ENCODE measurements around the gene POLR3E.
"Not testable (repeated sequence)": the region's sequence is repeated elsewhere in the genome, so short reads cannot be mapped to it uniquely, and the experiment has no call there.

Gene POLR3E

DNA sequence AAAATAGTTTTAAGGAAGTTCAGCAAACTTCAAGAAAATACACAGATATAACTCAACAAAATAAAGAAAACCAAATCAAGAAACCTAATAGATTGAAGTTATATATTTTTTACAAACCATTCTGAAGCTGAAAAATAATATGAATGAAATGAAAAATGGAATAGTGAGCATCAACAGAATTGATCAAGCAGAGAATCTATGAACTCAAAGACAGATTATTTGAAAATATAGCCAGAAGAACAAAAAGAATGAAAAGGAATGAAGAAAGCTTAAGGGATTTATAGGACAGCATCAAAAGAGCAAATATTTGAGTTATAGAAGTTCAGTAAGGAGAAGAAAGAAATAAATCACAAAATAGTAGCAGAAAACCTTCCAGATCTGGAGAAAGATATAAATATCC lies 39.4 kb downstream of the POLR3E start:
- no peak for DNase-seq (ENCODE audit: low read depth)

- DNase-seq (ENCODE audit: low read depth) = no peak
Measured at GRCh38 chr16:22337045-22337444, 39.8 kb downstream of the POLR3E start.

GRCh38 chr16:22337849-22338635 lies 40.8 kb downstream of the POLR3E start:
- no peak for DNase-seq (ENCODE audit: low read depth)

- DNase-seq (ENCODE audit: low read depth) = no peak
Measured at GRCh38 chr16:22340945-22341344, 43.7 kb downstream of the POLR3E start.

DNA sequence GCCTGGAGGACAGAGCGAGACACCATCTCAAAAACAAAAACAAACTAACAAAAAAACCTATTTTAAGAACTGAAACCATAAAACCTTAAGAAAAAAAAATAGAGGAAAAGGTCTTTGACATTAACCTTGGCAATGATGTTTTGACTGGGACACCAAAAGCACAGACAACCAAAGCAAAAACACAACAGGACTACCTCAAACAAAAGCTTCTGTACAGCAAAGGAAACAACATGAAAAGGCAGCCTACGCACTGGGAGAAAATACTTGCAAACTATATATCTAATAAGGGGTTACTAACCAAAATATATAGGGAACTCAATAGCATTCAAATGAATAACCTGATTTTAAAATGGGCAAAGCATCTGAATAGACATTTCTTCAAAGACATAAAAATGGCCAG lies 44.9 kb downstream of the POLR3E start:
- DNase-seq (ENCODE audit: low read depth) = no peak

DNA sequence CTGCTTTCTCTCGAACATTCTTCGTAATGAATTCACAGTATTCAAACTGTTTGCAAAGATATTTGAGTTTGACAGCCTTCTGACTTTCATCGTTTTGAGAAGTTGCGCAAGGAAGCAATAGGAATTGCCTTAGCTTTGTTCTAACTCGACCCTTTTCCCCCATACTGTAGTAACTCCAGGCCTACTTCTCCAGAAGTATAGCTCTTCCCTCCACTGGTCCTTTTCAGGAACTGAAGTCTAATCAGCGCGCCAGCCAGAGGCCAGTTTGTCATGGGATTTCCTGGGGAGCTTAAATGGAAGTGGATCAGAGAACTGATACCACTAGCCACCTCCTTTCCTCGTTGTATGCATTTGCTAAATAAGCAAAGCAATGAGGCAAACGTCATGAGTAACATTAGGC lies 49.3 kb downstream of the POLR3E start:
- no peak for DNase-seq (ENCODE audit: low read depth)

GRCh38 chr16:22347100-22347820 lies 50.1 kb downstream of the POLR3E start:
- DNase-seq (ENCODE audit: low read depth) = no peak

DNA sequence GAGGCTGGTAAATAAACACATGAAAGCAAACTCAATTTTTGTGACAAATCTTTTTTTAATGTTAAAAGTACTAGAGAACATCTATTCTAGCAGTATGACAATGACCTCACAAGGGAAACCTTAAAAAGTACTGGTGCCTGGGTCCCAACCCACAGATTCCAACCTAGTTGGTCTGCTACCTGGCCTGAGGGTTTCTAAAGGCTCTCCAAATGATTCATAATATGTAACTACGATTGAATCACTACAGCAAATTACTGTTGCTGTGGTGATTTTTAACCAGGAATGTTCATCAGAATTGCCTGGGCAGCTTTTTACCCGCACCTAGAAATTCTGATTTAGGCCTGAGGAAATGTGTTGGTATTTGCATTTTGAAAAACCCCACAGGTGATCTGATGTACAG lies 51.1 kb downstream of the POLR3E start:
- no peak for DNase-seq (ENCODE audit: low read depth)

GRCh38 chr16:22351017-22351416 lies 53.8 kb downstream of the POLR3E start:
- not testable (repeated sequence) for DNase-seq (ENCODE audit: low read depth)

DNA sequence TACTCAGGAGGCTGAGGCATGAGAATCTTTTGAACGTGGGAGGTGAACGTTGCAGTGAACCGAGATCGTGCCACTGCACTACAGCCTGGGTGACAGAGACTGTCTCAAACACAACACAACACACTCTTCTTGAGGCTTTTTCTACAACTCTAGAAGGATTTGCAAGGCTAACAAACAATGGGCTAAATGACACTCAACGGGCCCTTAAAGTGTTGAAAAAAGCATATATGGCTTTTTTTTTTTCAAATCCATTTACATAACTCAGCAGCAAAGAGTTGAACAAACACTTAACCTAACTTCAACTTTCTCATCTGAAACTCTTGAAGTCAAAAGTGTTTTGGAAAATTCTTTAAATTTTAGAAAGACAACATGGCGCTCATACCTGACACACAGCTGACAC lies 54.9 kb downstream of the POLR3E start:
- DNase-seq (ENCODE audit: low read depth) = no peak

DNA sequence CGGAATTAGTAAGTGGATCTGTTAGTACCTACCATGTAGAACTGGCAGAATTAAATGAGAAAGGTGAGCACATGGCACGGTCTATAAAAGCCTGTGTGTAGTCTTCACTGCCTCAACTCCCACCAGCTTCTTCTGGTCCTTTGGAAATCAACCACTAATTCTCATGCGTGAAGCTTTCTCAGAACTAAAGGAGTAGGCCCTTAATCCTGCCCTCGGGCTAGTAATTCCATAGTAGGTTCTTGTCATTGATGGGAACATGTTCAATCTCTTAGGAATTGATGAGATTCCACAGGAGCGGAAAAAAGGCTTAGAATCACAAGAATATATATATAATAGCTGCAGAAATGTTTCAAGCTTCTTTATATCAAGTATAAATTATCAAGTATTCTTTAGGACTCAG lies 55.5 kb downstream of the POLR3E start:
- no peak for DNase-seq (ENCODE audit: low read depth)

DNA sequence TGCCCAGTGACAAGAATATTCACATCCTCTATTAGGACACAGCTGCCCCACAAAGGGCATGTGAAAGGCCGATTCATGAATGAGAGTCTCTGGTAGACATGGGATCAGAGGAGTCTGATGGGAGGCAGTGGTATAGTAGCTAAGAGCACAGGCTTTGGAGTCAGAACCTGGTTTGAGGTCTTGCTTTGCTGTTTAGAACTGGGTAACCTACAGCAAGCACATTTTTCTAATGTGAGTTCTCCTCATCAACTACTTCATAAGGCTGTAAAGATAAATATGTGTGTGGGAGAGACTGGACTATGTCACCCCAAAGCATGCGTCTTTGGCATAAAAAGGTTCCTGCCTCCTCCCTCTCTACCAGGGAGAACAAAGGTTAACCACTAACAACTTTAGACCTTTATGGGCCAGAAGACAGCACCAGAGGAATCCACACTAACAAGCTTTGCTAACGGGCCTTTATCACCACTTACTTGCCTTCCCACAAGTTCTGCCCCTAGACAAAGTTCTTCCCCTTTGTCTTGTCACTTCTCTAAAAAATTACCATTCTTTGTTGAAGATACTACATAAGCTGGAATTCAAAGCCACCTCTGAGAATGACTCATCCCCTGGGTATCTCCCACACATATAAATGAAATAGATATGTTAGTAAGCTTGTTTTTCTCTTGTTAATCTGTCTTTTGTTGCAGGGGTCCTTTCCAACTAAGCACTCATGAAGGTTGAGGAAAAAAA lies 56.1 kb downstream of the POLR3E start:
- no peak for DNase-seq (ENCODE audit: low read depth)

- no peak for DNase-seq (ENCODE audit: low read depth)
Measured at GRCh38 chr16:22353933-22354541, 56.8 kb downstream of the POLR3E start.

DNA sequence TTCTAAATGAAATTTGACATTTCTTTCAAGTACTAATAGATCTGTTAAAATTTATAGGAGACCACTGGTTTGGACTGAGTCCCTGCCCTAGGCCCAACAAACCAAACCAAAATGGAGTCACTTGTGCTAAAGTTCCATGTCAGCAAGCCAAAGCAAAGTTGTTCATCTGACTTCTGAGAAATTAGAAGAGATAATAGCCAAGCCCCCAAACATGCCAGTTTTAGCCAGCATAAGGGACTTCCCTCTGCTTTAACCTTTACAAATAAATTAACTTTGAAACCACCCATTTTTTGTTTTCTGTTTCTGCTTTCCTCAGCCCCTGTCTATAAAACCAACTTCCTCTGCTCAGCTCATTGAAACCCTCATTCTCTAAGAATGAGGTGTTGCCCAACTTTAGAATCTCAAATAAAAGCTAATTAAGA lies 58.3 kb downstream of the POLR3E start:
- DNase-seq (ENCODE audit: low read depth) = no peak

DNA sequence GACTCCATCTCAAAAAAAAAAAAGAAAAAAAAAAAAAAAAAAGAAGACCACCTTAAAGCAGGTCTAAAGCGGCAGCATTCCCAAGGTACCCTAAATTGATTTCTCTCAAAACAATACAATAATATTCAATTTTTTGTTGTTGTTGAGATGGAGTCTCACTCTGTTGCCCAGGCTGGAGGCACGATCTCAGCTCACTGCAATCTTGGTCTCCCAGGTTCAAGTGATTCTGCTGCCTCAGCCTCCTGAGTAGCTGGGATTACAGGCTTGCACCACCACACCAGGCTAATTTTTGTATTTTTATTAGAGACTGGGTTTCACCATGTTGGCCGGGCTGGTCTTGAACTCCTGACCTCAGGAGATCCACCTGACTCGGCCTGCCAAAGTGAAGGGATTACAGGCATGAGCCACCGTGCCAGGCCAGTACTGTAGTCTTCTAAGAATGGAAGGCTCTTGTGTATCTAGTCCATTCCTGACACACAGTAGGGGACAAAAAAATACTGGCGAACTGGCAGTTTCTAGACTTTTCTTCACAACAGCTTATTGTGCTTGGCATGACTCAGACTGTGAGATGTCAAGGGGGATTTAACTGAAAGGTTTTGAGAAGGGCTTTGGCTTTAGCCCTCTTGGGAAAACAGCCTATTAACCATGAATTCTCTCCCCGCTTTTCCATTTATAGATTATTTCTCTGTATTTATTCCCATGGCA lies 59.9 kb downstream of the POLR3E start:
- no peak for DNase-seq (ENCODE audit: low read depth)

DNA sequence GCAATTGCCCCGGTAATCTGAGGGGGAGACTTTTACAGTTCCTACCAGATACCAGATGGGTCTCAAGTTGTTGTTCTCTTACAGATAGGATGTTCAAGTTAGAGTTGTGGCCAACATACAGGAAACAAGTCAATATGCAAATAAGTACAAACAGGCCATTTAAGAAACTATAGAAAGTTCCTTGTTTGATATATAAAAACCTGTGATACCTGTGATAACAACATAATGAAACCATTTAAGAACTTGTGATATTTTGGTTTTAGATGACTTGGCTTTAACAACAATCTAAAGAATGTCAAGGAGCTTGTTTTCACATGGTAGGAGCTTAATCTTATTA lies 60.4 kb downstream of the POLR3E start:
- no peak for DNase-seq (ENCODE audit: low read depth)

- DNase-seq (ENCODE audit: low read depth) = no peak
Measured at GRCh38 chr16:22358000-22358399, 60.8 kb downstream of the POLR3E start.

GRCh38 chr16:22359679-22360078 lies 62.5 kb downstream of the POLR3E start:
- DNase-seq (ENCODE audit: low read depth) = no peak

- no peak for DNase-seq (ENCODE audit: low read depth)
Measured at GRCh38 chr16:22360963-22361659, 63.9 kb downstream of the POLR3E start.

DNA sequence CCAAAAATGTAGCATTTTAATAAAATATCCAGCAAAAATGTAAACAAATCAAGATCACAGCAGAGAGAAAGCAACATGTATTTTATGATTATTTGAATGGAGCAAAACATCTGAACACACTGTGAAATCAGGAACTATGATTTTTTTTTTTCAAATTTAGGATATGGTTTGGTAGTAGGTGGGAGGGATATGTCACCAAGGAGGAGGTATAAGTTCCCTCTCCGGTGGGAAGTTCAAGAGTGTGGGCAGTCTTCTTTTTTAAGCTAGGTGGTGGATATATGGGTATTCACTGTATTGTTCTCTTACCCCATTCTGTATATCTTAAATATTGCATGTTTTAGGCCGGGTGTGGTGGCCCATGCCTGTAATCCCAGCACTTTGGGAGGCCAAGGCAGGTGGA lies 67.0 kb downstream of the POLR3E start:
- DNase-seq (ENCODE audit: low read depth) = no peak

GRCh38 chr16:22366371-22366770 lies 69.2 kb downstream of the POLR3E start:
- no peak for DNase-seq (ENCODE audit: low read depth)
